ENCODE results near the gene C19orf81.

Gene C19orf81

DNA sequence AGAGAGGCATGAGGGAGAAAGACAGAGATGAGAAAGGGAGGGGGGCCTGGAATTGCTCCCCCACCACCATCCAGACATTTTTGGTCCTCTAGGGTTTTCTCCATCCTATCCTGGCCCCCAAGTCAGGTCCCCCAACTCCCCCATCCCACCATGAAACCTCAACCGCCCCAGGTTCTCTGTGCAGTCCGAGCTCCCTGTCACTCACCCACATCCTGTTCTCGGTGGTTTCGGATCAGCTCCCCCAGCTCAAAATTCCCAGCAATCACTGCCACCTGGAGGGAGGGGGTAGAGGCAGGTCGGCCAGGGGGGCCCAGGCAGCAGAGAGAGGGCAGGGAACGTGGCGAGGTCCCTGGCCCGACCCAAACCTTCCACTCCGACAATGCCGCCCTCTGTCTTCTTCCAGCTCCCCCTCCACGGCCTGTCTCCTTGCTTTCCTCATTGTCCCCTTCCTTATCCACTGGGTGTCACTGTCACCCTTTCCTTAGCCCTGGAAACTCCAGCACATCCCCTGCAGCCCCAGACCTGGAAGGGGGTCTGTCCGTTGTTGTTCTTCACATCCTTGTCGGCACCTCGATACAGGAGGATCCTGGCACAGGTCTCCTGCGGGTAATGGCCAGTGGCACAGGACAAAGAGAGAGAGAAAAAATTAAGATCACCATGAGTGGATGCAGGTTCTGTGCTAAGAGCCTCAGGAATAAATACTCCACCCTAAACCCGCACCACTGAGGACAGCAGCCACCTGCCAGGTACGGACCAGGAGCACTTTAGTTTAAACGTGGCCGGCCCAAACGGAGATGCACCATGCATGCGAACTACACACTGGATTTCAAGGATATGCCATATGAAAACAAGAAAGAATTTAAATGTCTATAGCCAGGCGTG is 54.9 kb downstream of the C19orf81 start:
- TF ChIP-seq, protein P1, sequence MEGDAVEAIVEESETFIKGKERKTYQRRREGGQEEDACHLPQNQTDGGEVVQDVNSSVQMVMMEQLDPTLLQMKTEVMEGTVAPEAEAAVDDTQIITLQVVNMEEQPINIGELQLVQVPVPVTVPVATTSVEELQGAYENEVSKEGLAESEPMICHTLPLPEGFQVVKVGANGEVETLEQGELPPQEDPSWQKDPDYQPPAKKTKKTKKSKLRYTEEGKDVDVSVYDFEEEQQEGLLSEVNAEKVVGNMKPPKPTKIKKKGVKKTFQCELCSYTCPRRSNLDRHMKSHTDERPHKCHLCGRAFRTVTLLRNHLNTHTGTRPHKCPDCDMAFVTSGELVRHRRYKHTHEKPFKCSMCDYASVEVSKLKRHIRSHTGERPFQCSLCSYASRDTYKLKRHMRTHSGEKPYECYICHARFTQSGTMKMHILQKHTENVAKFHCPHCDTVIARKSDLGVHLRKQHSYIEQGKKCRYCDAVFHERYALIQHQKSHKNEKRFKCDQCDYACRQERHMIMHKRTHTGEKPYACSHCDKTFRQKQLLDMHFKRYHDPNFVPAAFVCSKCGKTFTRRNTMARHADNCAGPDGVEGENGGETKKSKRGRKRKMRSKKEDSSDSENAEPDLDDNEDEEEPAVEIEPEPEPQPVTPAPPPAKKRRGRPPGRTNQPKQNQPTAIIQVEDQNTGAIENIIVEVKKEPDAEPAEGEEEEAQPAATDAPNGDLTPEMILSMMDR (conservative IDR thresholded peaks at IDR 0.05; ENCODE audit: control insufficient read depth, insufficient read depth, low read depth, low read length): peak; percentile 3
- H3K4me3 ChIP-seq (ENCODE audit: control insufficient read depth, low read depth, low read length): no peak overlapping the region
- no peak for DNase-seq (ENCODE audit: low read depth)

DNA sequence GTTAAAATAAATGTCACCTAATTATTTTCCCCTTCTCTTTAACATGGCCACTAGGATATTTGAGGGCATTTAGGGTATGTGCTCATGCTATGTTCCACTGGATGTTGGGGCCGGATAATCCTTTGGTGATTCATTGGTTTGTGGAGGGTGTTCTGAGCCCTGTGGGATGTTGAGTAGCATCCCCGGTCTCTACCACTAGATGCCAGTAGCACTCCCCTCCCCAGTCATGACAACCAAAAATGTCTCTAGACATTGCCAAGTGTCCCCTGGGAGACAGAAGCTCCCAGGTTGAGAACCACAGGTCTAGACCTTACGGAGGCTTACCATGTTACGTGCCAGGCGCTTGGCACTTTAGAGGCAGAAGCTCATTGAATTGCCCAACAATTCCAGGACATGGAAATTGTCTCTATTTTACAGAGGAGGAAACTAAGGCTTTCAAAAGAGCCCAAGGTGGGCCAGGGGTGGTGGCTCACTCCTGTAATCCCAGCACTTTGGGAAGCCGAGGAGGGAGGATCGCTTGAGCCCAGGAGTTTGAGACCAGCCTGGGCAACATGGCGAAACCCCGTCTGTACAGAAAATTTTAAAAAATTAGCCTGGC is 56.3 kb downstream of the C19orf81 start:
- TF ChIP-seq, protein P1 (conservative IDR thresholded peaks at IDR 0.05; ENCODE audit: control insufficient read depth, insufficient read depth, low read depth, low read length): peak; percentile 91
- peak; percentile 73 for DNase-seq (ENCODE audit: low read depth)
- H3K4me3 ChIP-seq (ENCODE audit: control insufficient read depth, low read depth, low read length): no peak overlapping the region

DNA sequence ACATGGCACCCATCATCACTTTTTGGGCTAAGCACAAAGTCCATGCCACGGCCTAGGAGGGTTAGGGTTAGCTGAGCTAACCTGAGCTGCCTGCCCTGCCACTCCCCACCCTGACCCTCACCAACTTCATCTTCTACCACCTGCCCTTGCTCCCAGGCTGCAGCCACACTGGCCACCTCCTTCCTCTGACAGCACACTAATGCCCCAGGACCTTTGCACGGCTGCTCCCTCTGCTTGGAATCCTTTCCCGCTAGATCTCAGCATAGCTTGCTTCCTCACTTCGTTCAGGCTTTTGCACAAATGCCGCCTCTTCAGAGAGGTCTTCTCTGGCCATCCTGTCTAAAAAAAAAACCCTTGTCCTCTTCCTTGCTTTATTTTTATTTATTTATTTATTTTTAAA is 57.1 kb downstream of the C19orf81 start:
- no peak for DNase-seq (ENCODE audit: low read depth)
- H3K4me3 ChIP-seq (ENCODE audit: control insufficient read depth, low read depth, low read length): no peak overlapping the region
- TF ChIP-seq, protein P1 (conservative IDR thresholded peaks at IDR 0.05; ENCODE audit: control insufficient read depth, insufficient read depth, low read depth, low read length): no peak

- DNase-seq (ENCODE audit: low read depth): peak; percentile 22
- TF ChIP-seq, protein P1 (conservative IDR thresholded peaks at IDR 0.05; ENCODE audit: control insufficient read depth, insufficient read depth, low read depth, low read length): no peak
- H3K4me3 ChIP-seq (ENCODE audit: control insufficient read depth, low read depth, low read length): no peak overlapping the region
These were observed 59.1 kb downstream of the C19orf81 start for GRCh38 chr19:50708179-50708879.
